HCT116 (cell line): ENCODE results near the gene PTPRC.

Experiments used
- TF ChIP-seq, protein P1 (sequence below), 3 experiments: fragments of 200-600 bp in 1 of 3; sonication (generic) in 1 of 3; IDR thresholded peaks in 2 of 3; conservative IDR thresholded peaks in 1 of 3; 2 replicates each; pipeline ENCODE4 v1.5.1; 2012 to 2017; ENCODE audit warnings: low read depth in 2 of 3, low read length in 2 of 3, antibody characterized with exemption in 1 of 3, borderline replicate concordance in 1 of 3, control low read depth in 1 of 3, mild to moderate bottlenecking in 1 of 3, mixed read lengths in 1 of 3, mixed run types in 1 of 3, moderate library complexity in 1 of 3; ENCODE audit not compliant: insufficient read depth in 1 of 3
- TF ChIP-seq, protein P2 (sequence below): IDR thresholded peaks from 2 replicates; pipeline ENCODE4 v1.6.1; 2012

DNA sequence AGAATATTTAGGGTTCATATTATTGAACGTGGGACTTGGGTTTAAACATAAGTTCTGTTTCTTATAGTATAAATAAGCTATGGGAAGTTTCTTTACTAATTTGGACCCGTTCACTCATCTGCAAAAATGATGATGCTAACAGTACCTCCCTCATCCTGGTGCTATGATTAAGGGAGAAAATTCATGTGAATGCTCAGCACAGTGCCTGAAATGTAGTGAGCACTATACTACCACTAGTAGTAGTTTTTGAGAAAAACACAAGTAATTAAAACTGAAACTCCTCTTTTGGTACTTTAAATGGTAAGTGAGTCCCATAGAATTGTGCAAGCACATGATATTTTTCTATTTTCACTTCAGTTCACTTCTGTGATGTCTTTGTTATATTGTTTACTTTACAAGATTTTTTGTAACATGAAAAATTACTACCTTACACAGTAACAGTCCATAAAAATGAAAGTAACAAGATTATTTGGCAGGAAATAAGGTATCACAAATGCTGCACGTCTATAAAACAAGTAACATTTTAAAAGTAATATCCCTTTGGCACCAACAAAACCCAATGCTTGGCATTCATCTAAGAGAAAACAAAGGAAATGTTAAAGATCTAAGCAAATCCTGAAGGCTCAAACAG lies 11.3 kb upstream of the PTPRC start:
- TF ChIP-seq, protein P1, sequence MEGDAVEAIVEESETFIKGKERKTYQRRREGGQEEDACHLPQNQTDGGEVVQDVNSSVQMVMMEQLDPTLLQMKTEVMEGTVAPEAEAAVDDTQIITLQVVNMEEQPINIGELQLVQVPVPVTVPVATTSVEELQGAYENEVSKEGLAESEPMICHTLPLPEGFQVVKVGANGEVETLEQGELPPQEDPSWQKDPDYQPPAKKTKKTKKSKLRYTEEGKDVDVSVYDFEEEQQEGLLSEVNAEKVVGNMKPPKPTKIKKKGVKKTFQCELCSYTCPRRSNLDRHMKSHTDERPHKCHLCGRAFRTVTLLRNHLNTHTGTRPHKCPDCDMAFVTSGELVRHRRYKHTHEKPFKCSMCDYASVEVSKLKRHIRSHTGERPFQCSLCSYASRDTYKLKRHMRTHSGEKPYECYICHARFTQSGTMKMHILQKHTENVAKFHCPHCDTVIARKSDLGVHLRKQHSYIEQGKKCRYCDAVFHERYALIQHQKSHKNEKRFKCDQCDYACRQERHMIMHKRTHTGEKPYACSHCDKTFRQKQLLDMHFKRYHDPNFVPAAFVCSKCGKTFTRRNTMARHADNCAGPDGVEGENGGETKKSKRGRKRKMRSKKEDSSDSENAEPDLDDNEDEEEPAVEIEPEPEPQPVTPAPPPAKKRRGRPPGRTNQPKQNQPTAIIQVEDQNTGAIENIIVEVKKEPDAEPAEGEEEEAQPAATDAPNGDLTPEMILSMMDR (IDR thresholded peaks at IDR 0.05 in 2 of 3, conservative IDR thresholded peaks at IDR 0.05 in 1 of 3; ENCODE audit: borderline replicate concordance in 1 of 3, insufficient read depth in 1 of 3, low read depth in 2 of 3, low read length in 2 of 3): no peak
- TF ChIP-seq, protein P2, sequence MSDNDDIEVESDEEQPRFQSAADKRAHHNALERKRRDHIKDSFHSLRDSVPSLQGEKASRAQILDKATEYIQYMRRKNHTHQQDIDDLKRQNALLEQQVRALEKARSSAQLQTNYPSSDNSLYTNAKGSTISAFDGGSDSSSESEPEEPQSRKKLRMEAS: no peak
